Gastroesophageal sphincter (tissue), 4 donors: ENCODE measurements around the gene SETD5. TPM values are rescaled to one million over a fixed set of nuclear protein-coding genes. Genes with fewer than 3 reads are reported as not detected.
"Not testable (repeated sequence)": the region's sequence is repeated elsewhere in the genome, so short reads cannot be mapped to it uniquely, and the experiment has no call there.

ENCODE experiments used
- ATAC-seq: fragments of 150-250 bp; one replicate; pipeline ENCODE4 v1.9.1; 2016; ENCODE audit warnings: mild to moderate bottlenecking, moderate library complexity
- H3K27ac ChIP-seq, 4 donors: fragments of 200-600 bp; sonication (generic) in 3 of 4; 1 replicate in 3 of 4; 2 replicates in 1 of 4; pipeline ENCODE4 v1.5.1; 2016 to 2019
- H3K27me3 ChIP-seq: fragments of 200-600 bp; sonication (generic); one replicate; pipeline ENCODE4 v1.5.1; 2019
- H3K36me3 ChIP-seq, 2 donors: fragments of 200-600 bp; sonication (generic); one replicate each; pipeline ENCODE4 v1.5.1; 2019; ENCODE audit warnings: control low read depth in 1 of 2
- H3K4me1 ChIP-seq, 3 donors: fragments of 200-600 bp; sonication (generic); 1 replicate in 2 of 3; 2 replicates in 1 of 3; pipeline ENCODE4 v1.5.1; 2016 to 2019; ENCODE audit warnings: control low read depth in 2 of 3
- H3K4me3 ChIP-seq, 2 donors: fragments of 200-600 bp; sonication (generic); one replicate each; pipeline ENCODE4 v1.5.1; 2019; ENCODE audit warnings: mild to moderate bottlenecking in 1 of 2, moderate library complexity in 1 of 2
- H3K9me3 ChIP-seq, 3 donors: fragments of 200-600 bp; sonication (generic); one replicate each; pipeline ENCODE4 v1.5.1; 2017 to 2019; ENCODE audit warnings: control low read depth in 2 of 3
- CTCF ChIP-seq, 4 experiments: fragments of 200-600 bp in 2 of 4; fragments of 450-650 bp in 2 of 4; sonication (generic) in 1 of 4; IDR thresholded peaks; one replicate each; pipeline ENCODE4 v1.5.1; 2017 to 2019; ENCODE audit warnings: antibody characterized with exemption in 4 of 4, mild to moderate bottlenecking in 2 of 4, moderate library complexity in 2 of 4
- EP300 ChIP-seq: sonication (generic); formaldehyde crosslinking; IDR thresholded peaks from one replicate; pipeline ENCODE4 v1.6.1; 2017; ENCODE audit warnings: antibody characterized with exemption, mild to moderate bottlenecking
- POLR2A ChIP-seq, 2 donors: fragments of 450-650 bp; IDR thresholded peaks; one replicate each; pipeline ENCODE4 v1.6.1; 2017; ENCODE audit warnings: antibody characterized with exemption in 2 of 2, mild to moderate bottlenecking in 2 of 2, moderate library complexity in 1 of 2
- POLR2AphosphoS5 ChIP-seq: sonication (generic); formaldehyde crosslinking; IDR thresholded peaks from one replicate; pipeline ENCODE4 v1.6.1; 2017; ENCODE audit warnings: antibody characterized with exemption
- WGBS, 2 donors: methylation state at CpG; one replicate each; pipeline ENCODE4 v1.1.5; 2018; ENCODE audit warnings: low coverage in 1 of 2; 5-methylcytosine and 5-hydroxymethylcytosine counted together
- total RNA-seq, 4 donors: library from RNA; depleted of rRNA; stranded (reverse); fragments of >200 nt; gene quantifications; one replicate each; pipeline ENCODE4 v1.1.0, GENCODE V29; 2016

SETD5 gene
- total RNA-seq, 4 donors from 2014 or later: 51.5 to 95.3 (median 76.8) TPM

- 89 to 91% methylated on average over 5 to 6 of the region's 6 CpGs for WGBS, 2 donors
- Histone ChIP-seq H3K27me3 (no peaks in the 10 kb centered on the region), H3K4me3 (no peak overlapping the region), H3K27ac (no peak overlapping the region), H3K9me3 (no peaks in the 10 kb centered on the region), H3K36me3 (peaks cover 16 to 100% of the 10 kb centered on the region in 2 donors), H3K4me1 (no peaks in the 10 kb centered on the region)
- ATAC-seq: no peak
- TF ChIP-seq POLR2AphosphoS5 (no peak), POLR2A (IDR thresholded peaks at IDR 0.05) (no peak), EP300 (no peak), CTCF (IDR thresholded peaks at IDR 0.05) (no peak)
These were observed 77.1 kb downstream of the SETD5 start for GRCh38 chr3:9474482-9474881.

GRCh38 chr3:9476935-9477334 lies 79.5 kb downstream of the SETD5 start:
- no peak overlapping the region for H3K4me3 ChIP-seq
- H3K9me3 ChIP-seq: no peaks in the 10 kb centered on the region
- ATAC-seq: no peak
- WGBS, 2 donors: 82 to 91% methylated on average over 3 to 5 of the region's 5 CpGs
- H3K36me3 ChIP-seq: peaks cover 16 to 99% of the 10 kb centered on the region in 2 donors
- no peak for TF ChIP-seq POLR2AphosphoS5
- TF ChIP-seq POLR2A (IDR thresholded peaks at IDR 0.05): no peak
- TF ChIP-seq EP300: no peak
- H3K4me1 ChIP-seq: no peaks in the 10 kb centered on the region
- no peaks in the 10 kb centered on the region for H3K27me3 ChIP-seq
- no peak overlapping the region for H3K27ac ChIP-seq

GRCh38 chr3:9480265-9480664 lies 82.8 kb downstream of the SETD5 start:
- 88 to 100% methylated on average over 1 of the region's 1 CpG for WGBS, 2 donors
- no peaks in the 10 kb centered on the region for H3K9me3 ChIP-seq
- peaks cover 9 to 91% of the 10 kb centered on the region in 2 donors for H3K36me3 ChIP-seq
- TF ChIP-seq CTCF (IDR thresholded peaks at IDR 0.05) (no peak), EP300 (no peak), POLR2AphosphoS5 (no peak), POLR2A (IDR thresholded peaks at IDR 0.05) (no peak)
- H3K27me3 ChIP-seq: no peaks in the 10 kb centered on the region
- no peak for ATAC-seq
- H3K4me3 ChIP-seq: no peak overlapping the region
- no peaks in the 10 kb centered on the region for H3K4me1 ChIP-seq
- H3K27ac ChIP-seq: no peak overlapping the region

GRCh38 chr3:9485248-9485647 lies 87.8 kb downstream of the SETD5 start:
- Histone ChIP-seq H3K9me3 (peaks cover 0 to 11% (median 0%) of the 10 kb centered on the region in 3 donors), H3K27me3 (no peaks in the 10 kb centered on the region), H3K4me3 (no peak overlapping the region), H3K4me1 (no peaks in the 10 kb centered on the region), H3K36me3 (peaks cover 0 to 52% of the 10 kb centered on the region in 2 donors), H3K27ac (no peak overlapping the region)
- WGBS, 2 donors: 100% methylated on average over 1 of the region's 1 CpG
- TF ChIP-seq CTCF (IDR thresholded peaks at IDR 0.05) (no peak), POLR2AphosphoS5 (no peak), POLR2A (IDR thresholded peaks at IDR 0.05) (no peak), EP300 (no peak)
- no peak for ATAC-seq

- TF ChIP-seq EP300 (no peak), POLR2A (IDR thresholded peaks at IDR 0.05) (no peak), CTCF (IDR thresholded peaks at IDR 0.05) (no peak), POLR2AphosphoS5 (no peak)
- Histone ChIP-seq H3K4me3 (no peak overlapping the region), H3K9me3 (peaks cover 0 to 11% (median 0%) of the 10 kb centered on the region in 3 donors), H3K27ac (no peak overlapping the region), H3K27me3 (no peaks in the 10 kb centered on the region), H3K36me3 (peaks cover 0 to 4% of the 10 kb centered on the region in 2 donors), H3K4me1 (no peaks in the 10 kb centered on the region)
- WGBS, 2 donors: 53 to 57% methylated on average over 3 of the region's 3 CpGs
- ATAC-seq: no peak
These were observed 94.1 kb downstream of the SETD5 start for GRCh38 chr3:9491506-9491905.

- not testable (repeated sequence) for H3K27ac ChIP-seq, H3K27me3 ChIP-seq, H3K4me3 ChIP-seq, H3K4me1 ChIP-seq, H3K36me3 ChIP-seq, ATAC-seq, H3K9me3 ChIP-seq
- 84 to 88% methylated on average over 5 to 9 of the region's 15 CpGs for WGBS, 2 donors
These were observed 96.6 kb downstream of the SETD5 start for GRCh38 chr3:9494036-9494435.
